HCT116 (cell line): ENCODE results near the gene UBAC2. TPM values are rescaled to one million over a fixed set of nuclear protein-coding genes. Genes with fewer than 3 reads are reported as not detected.

Experiments
- ATAC-seq: fragments of 200-7000 bp; cut with Tn5 transposase; 2 replicates; pipeline ENCODE4 v1.9.1; 2020; ENCODE audit warnings: mild to moderate bottlenecking, moderate library complexity
- BruUV-seq: library from RNA; stranded (reverse); fragments of 400-500 nt; replicated peaks from 2 replicates; lab custom pipeline; 2021; lab: Mats Ljungman, UMichigan
- CTCF ChIA-PET: fragments of 300-600 bp; sonication (Branson Sonifier 250); formaldehyde crosslinking; loops from one replicate; lab custom pipeline; 2021; ENCODE audit warnings: antibody characterized with exemption; lab: Charles Lee
- POLR2A ChIA-PET: fragments of 300-600, 350-600 bp; sonication (Branson Sonifier 250); formaldehyde crosslinking; loops from one replicate; lab custom pipeline; 2021; ENCODE audit warnings: antibody characterized with exemption; lab: Charles Lee
- RAD21 ChIA-PET, 2 experiments: fragments of 300-600 bp; sonication (Branson Sonifier 250); formaldehyde crosslinking; loops; one replicate each; lab custom pipeline; 2023; ENCODE audit warnings: low total read pairs in 2 of 2; ENCODE audit not compliant: uncharacterized antibody in 2 of 2, unreplicated experiment in 2 of 2, low non-redundant PET in 1 of 2; lab: Charles Lee
- DNase-seq: peaks from one replicate; pipeline ENCODE4 v3.0.0-alpha.2; 2010; ENCODE audit warnings: low read depth, low spot score
- H2AFZ ChIP-seq: fragments of 200-600 bp; shearing (Covaris generic), sonication (generic); 2 replicates; pipeline ENCODE4 v1.6.1; 2017; ENCODE audit warnings: low read depth, mixed run types, mixed read lengths, antibody characterized with exemption, low read length; ENCODE audit not compliant: poor library complexity, severe bottlenecking
- H3K27ac ChIP-seq: 2 replicates; pipeline ENCODE4 v1.5.1; 2012; ENCODE audit warnings: low read depth, low read length
- H3K27me3 ChIP-seq: fragments of 200-600 bp; sonication (generic); 2 replicates; pipeline ENCODE4 v1.6.1; 2016; ENCODE audit warnings: mixed run types, low read length, mixed read lengths; ENCODE audit not compliant: insufficient read depth
- H3K36me3 ChIP-seq, 2 experiments: fragments of 200-500 bp in 1 of 2; fragments of 200-600 bp in 1 of 2; sonication (Bioruptor generic) in 1 of 2; sonication (generic) in 1 of 2; 2 replicates each; pipeline versions ENCODE4 v1.5.1 to v1.6.1; 2014 to 2016; ENCODE audit warnings: low read length in 2 of 2, inconsistent platforms in 1 of 2, mixed read lengths in 1 of 2, mixed run types in 1 of 2; ENCODE audit not compliant: insufficient read depth in 2 of 2, control insufficient read depth in 1 of 2
- H3K4me1 ChIP-seq, 2 experiments: fragments of 200-600 bp in 1 of 2; sonication (generic) in 1 of 2; 2 replicates each; pipeline versions ENCODE4 v1.5.1 to v1.6.1; 2012 to 2017; ENCODE audit warnings: low read length in 2 of 2, inconsistent platforms in 1 of 2, mild to moderate bottlenecking in 1 of 2, mixed read lengths in 1 of 2, mixed run types in 1 of 2, moderate library complexity in 1 of 2; ENCODE audit not compliant: insufficient read depth in 2 of 2, control insufficient read depth in 1 of 2
- H3K4me2 ChIP-seq: fragments of 200-600 bp; sonication (generic); 2 replicates; pipeline ENCODE4 v1.6.1; 2017; ENCODE audit warnings: mixed run types, low read length, mixed read lengths
- H3K4me3 ChIP-seq, 2 experiments: fragments of 200-600 bp in 1 of 2; sonication (generic) in 1 of 2; replicated peaks in 1 of 2; 2 replicates each; pipeline ENCODE4 v1.5.1; 2011 to 2016; ENCODE audit warnings: low read length in 2 of 2, control low read depth in 1 of 2, low read depth in 1 of 2, mild to moderate bottlenecking in 1 of 2, mixed read lengths in 1 of 2, mixed run types in 1 of 2
- H3K79me2 ChIP-seq: fragments of 200-600 bp; sonication (generic); 2 replicates; pipeline ENCODE4 v1.6.1; 2017; ENCODE audit warnings: mild to moderate bottlenecking, mixed run types, low read length, moderate library complexity, mixed read lengths; ENCODE audit not compliant: insufficient read depth
- H3K9ac ChIP-seq: fragments of 200-600 bp; sonication (generic); 2 replicates; pipeline ENCODE4 v1.6.1; 2016; ENCODE audit warnings: low read length, mixed read lengths
- H3K9me2 ChIP-seq: fragments of 200-600 bp; sonication (generic), shearing (Covaris generic); 2 replicates; pipeline ENCODE4 v1.6.1; 2017; ENCODE audit warnings: mixed run types, mild to moderate bottlenecking, moderate library complexity; ENCODE audit not compliant: insufficient read depth
- H3K9me3 ChIP-seq, 2 experiments: fragments of 200-500 bp in 1 of 2; fragments of 200-600 bp in 1 of 2; sonication (Bioruptor generic) in 1 of 2; sonication (generic) in 1 of 2; 2 replicates each; pipeline ENCODE4 v1.6.1; 2014 to 2017; ENCODE audit warnings: low read length in 2 of 2, mixed read lengths in 2 of 2, inconsistent platforms in 1 of 2, low read depth in 1 of 2, mild to moderate bottlenecking in 1 of 2, mixed run types in 1 of 2, moderate library complexity in 1 of 2; ENCODE audit not compliant: control insufficient read depth in 1 of 2, insufficient read depth in 1 of 2
- H4K20me1 ChIP-seq: fragments of 200-600 bp; sonication (generic), shearing (Covaris generic); 2 replicates; pipeline ENCODE4 v1.6.1; 2017; ENCODE audit warnings: mixed run types, mild to moderate bottlenecking, moderate library complexity; ENCODE audit not compliant: insufficient read depth
- CBX3 ChIP-seq: IDR thresholded peaks from 2 replicates; pipeline ENCODE4 v1.6.1; 2012; ENCODE audit warnings: low read depth
- EGR1 ChIP-seq: IDR thresholded peaks from 2 replicates; pipeline ENCODE4 v1.6.1; 2012; ENCODE audit warnings: low read depth
- ELF1 ChIP-seq: IDR thresholded peaks from 2 replicates; pipeline ENCODE4 v1.6.1; 2012; ENCODE audit warnings: low read depth, borderline replicate concordance
- EZH2 ChIP-seq: fragments of 200-600 bp; sonication (generic); IDR thresholded peaks from 2 replicates; pipeline ENCODE4 v1.6.1; 2017; ENCODE audit warnings: antibody characterized with exemption, mixed run types
- EZH2phosphoT487 ChIP-seq: fragments of 200-600 bp; IDR thresholded peaks from 2 replicates; pipeline ENCODE4 v1.6.1; 2018; ENCODE audit warnings: antibody characterized with exemption, borderline replicate concordance
- FOSL1 ChIP-seq: IDR thresholded peaks from 2 replicates; pipeline ENCODE4 v1.6.1; 2012; ENCODE audit warnings: low read depth
- JUND ChIP-seq: IDR thresholded peaks from 2 replicates; pipeline ENCODE4 v1.6.1; 2012
- POLR2A ChIP-seq: IDR thresholded peaks from 2 replicates; pipeline ENCODE4 v1.7.0; 2011; ENCODE audit warnings: borderline replicate concordance; ENCODE audit not compliant: insufficient read depth, insufficient read length; ENCODE audit errors: extremely low read depth
- POLR2AphosphoS5 ChIP-seq: IDR thresholded peaks from 2 replicates; pipeline ENCODE4 v1.6.1; 2011; ENCODE audit warnings: mild to moderate bottlenecking, low read depth, low read length, moderate library complexity
- SIN3A ChIP-seq: IDR thresholded peaks from 2 replicates; pipeline ENCODE4 v1.6.1; 2012; ENCODE audit warnings: low read depth
- YY1 ChIP-seq: IDR thresholded peaks from 2 replicates; pipeline ENCODE4 v1.6.1; 2011; ENCODE audit warnings: low read length, low read depth, moderate library complexity, mild to moderate bottlenecking; ENCODE audit not compliant: insufficient replicate concordance; ENCODE audit errors: extremely low read depth
- ZFX ChIP-seq: fragments of 450-650 bp; IDR thresholded peaks from 2 replicates; pipeline ENCODE4 v1.6.1; 2017
- intact Hi-C: fragments of 100-400 bp; cut with micrococcal nuclease; formaldehyde crosslinking; loops from 2 replicates; pipeline ENCODE4 v1.10.0; 2022
- total RNA-seq: library from RNA; stranded (reverse); gene quantifications from one replicate; pipeline ENCODE4 v1.2.1, GENCODE V29; 2021; ENCODE audit not compliant: unreplicated experiment
- TF ChIP-seq, protein P1 (sequence below), 3 experiments: fragments of 200-600 bp in 1 of 3; sonication (generic) in 1 of 3; IDR thresholded peaks in 2 of 3; conservative IDR thresholded peaks in 1 of 3; 2 replicates each; pipeline ENCODE4 v1.5.1; 2012 to 2017; ENCODE audit warnings: low read depth in 2 of 3, low read length in 2 of 3, antibody characterized with exemption in 1 of 3, borderline replicate concordance in 1 of 3, control low read depth in 1 of 3, mild to moderate bottlenecking in 1 of 3, mixed read lengths in 1 of 3, mixed run types in 1 of 3, moderate library complexity in 1 of 3; ENCODE audit not compliant: insufficient read depth in 1 of 3
- TF ChIP-seq, protein P2 (sequence below): IDR thresholded peaks from 2 replicates; pipeline ENCODE4 v1.6.1; 2012
- TF ChIP-seq, protein P3 (sequence below): IDR thresholded peaks from 2 replicates; pipeline ENCODE4 v1.6.1; 2012

Gene UBAC2
- total RNA-seq, 1 experiment from 2014 or later: 67.4 TPM

DNA sequence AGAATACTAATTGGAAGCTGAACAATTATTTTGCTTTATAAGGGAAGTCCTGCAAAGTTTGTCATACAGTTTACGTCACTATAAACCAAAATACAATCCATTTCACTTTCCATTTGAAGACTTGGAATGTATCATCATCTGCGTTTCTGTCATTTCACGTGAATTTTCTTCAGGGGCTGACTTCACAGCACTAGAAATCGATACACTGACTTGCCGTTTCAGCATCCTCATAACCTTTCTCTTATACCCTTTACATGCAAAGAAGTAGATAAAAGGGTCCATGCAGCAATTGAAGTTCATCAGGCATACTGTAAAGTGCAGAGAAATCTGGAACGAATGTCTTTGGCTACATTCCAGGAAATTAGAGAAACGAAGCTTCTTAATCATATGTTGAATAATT, 94.3 kb downstream of the UBAC2 start:
- H3K9me2 ChIP-seq: no peaks in the 10 kb centered on the region

DNA sequence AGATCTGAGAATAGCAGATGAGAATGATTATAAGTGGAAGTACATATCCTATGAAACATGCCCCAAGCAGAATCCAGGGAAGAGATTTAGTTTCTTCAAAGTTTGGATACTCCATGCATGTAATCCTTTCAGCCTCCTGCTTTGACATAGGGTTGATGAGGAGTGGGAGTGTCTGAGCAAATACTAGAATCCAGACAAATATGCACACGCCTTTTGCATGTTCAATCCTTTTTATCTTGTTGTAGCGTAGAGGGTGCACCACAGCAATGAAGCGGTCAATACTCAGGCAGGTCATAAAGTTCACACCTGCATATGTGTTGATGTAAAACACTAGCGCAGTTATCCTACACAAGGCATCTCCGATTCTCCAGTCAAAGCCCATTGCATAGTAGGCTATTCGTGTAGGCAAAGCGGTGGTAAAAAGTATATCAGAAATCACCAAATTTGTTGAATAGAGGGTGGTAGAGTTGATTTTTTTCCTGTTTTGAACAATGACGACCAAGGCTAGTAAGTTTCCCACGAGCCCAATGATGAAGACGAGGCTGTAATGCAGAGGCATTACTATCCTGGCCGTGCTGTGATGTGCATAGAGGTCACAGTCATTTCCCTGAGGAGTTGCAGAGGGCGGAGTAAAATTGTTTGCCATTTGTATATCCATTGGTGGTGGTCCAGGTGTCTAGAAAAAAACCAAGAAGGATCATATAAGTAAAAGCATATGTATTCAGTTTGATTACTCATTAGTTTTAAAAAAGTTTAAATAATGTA, 95.0 kb downstream of the UBAC2 start:
- POLR2A ChIA-PET: no interaction called here
- Histone ChIP-seq H3K9ac (no peak overlapping the region), H3K9me3 (no peaks in the 10 kb centered on the region), H3K4me3 (no peak overlapping the region), H2AFZ (no peak overlapping the region), H3K27ac (no peak overlapping the region), H3K79me2 (peaks cover 14% of the 10 kb centered on the region; the same call in 1 of the 2 replicates), H3K27me3 (no peaks in the 10 kb centered on the region), H3K4me1 (peaks cover 0 to 6% of the 10 kb centered on the region in 2 experiments; a peak in 1 of 4 replicates), H3K9me2 (no peaks in the 10 kb centered on the region), H4K20me1 (no peaks in the 10 kb centered on the region), H3K36me3 (no peaks in the 10 kb centered on the region; a peak in 1 of 4 replicates), H3K4me2 (no peak overlapping the region)
- intact Hi-C loops: no loop called here
- no peak for TF ChIP-seq EZH2phosphoT487
- TF ChIP-seq, protein P1, sequence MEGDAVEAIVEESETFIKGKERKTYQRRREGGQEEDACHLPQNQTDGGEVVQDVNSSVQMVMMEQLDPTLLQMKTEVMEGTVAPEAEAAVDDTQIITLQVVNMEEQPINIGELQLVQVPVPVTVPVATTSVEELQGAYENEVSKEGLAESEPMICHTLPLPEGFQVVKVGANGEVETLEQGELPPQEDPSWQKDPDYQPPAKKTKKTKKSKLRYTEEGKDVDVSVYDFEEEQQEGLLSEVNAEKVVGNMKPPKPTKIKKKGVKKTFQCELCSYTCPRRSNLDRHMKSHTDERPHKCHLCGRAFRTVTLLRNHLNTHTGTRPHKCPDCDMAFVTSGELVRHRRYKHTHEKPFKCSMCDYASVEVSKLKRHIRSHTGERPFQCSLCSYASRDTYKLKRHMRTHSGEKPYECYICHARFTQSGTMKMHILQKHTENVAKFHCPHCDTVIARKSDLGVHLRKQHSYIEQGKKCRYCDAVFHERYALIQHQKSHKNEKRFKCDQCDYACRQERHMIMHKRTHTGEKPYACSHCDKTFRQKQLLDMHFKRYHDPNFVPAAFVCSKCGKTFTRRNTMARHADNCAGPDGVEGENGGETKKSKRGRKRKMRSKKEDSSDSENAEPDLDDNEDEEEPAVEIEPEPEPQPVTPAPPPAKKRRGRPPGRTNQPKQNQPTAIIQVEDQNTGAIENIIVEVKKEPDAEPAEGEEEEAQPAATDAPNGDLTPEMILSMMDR (IDR thresholded peaks at IDR 0.05 in 2 of 3, conservative IDR thresholded peaks at IDR 0.05 in 1 of 3; ENCODE audit: borderline replicate concordance in 1 of 3, insufficient read depth in 1 of 3, low read depth in 2 of 3, low read length in 2 of 3): no peak
- TF ChIP-seq, protein P2, sequence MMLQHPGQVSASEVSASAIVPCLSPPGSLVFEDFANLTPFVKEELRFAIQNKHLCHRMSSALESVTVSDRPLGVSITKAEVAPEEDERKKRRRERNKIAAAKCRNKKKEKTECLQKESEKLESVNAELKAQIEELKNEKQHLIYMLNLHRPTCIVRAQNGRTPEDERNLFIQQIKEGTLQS: no peak
- TF ChIP-seq POLR2AphosphoS5: no peak
- TF ChIP-seq FOSL1: no peak
- no peak for TF ChIP-seq EGR1
- TF ChIP-seq, protein P3, sequence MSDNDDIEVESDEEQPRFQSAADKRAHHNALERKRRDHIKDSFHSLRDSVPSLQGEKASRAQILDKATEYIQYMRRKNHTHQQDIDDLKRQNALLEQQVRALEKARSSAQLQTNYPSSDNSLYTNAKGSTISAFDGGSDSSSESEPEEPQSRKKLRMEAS: no peak
- DNase-seq: no peak
- no TSS peak for BruUV-seq
- no peak for ATAC-seq
- RAD21 ChIA-PET: no interaction called here
- CTCF ChIA-PET: interaction anchor here (1.2 kb wide), 1 partner anchor 26 kb away, joined by 3 read pairs; no protein-coding TSS in a partner anchor

More for the DNA sequence above, 94.3 kb downstream of the UBAC2 start:
- TF ChIP-seq YY1 (no peak), POLR2A (no peak), JUND (no peak), EZH2 (no peak), CBX3 (no peak), SIN3A (no peak), ELF1 (no peak), ZFX (no peak)
- TF ChIP-seq, protein P2: no peak
- TF ChIP-seq, protein P3: no peak
- no peak overlapping the region for H3K27ac ChIP-seq
- no peak overlapping the region for H3K4me3 ChIP-seq
- H3K9me3 ChIP-seq: no peaks in the 10 kb centered on the region
- H3K36me3 ChIP-seq: no peaks in the 10 kb centered on the region; a peak in 1 of 4 replicates
- intact Hi-C loops: no loop called here
- peaks cover 14% of the 10 kb centered on the region; the same call in 1 of the 2 replicates for H3K79me2 ChIP-seq
- no peak overlapping the region for H3K4me2 ChIP-seq
- no peak overlapping the region for H3K9ac ChIP-seq
- peaks cover 0 to 4% of the 10 kb centered on the region in 2 experiments; a peak in 1 of 4 replicates for H3K4me1 ChIP-seq
- H4K20me1 ChIP-seq: no peaks in the 10 kb centered on the region
- ATAC-seq (no peak), DNase-seq (no peak)
- no TSS peak for BruUV-seq
- no peaks in the 10 kb centered on the region for H3K27me3 ChIP-seq
- ChIA-PET CTCF (no interaction called here), POLR2A (no interaction called here), RAD21 (no interaction called here)
- H2AFZ ChIP-seq: no peak overlapping the region
